NOMO-1 treated with dmso at 0.1 percent for 144 hours (cell line): ENCODE data around the gene CHCHD5.

Source experiments
- DNase-seq: peaks from one replicate; lab custom pipeline; 2025; ENCODE audit not compliant: unreplicated experiment; lab: John Stamatoyannopoulos, UW

The CHCHD5 gene

GRCh38 chr2:112623913-112624777, 39.7 kb downstream of the CHCHD5 start:
- DNase-seq, result peak; percentile 60

GRCh38 chr2:112625474-112626114, 41.2 kb downstream of the CHCHD5 start:
- no peak for DNase-seq

GRCh38 chr2:112626604-112627059, 42.2 kb downstream of the CHCHD5 start:
- peak; percentile 26 for DNase-seq

- DNase-seq, result peak; percentile 59
These were observed 42.9 kb downstream of the CHCHD5 start for GRCh38 chr2:112627060-112628040.

- no peak for DNase-seq
These were observed 44.8 kb downstream of the CHCHD5 start for GRCh38 chr2:112629224-112629623.

GRCh38 chr2:112629823-112630222, 45.4 kb downstream of the CHCHD5 start:
- no peak for DNase-seq

- no peak for DNase-seq
These were observed 45.9 kb downstream of the CHCHD5 start for GRCh38 chr2:112630268-112630667.

- DNase-seq, result no peak
These were observed 49.3 kb downstream of the CHCHD5 start for GRCh38 chr2:112633708-112634107.

GRCh38 chr2:112634153-112634873, 49.9 kb downstream of the CHCHD5 start:
- no peak for DNase-seq

GRCh38 chr2:112634874-112635157, 50.4 kb downstream of the CHCHD5 start:
- no peak for DNase-seq

GRCh38 chr2:112636605-112637288, 52.3 kb downstream of the CHCHD5 start:
- DNase-seq, result peak; percentile 72

- DNase-seq, result no peak
These were observed 52.9 kb downstream of the CHCHD5 start for GRCh38 chr2:112637289-112637660.
